OCI-LY3 (cell line): ENCODE results near the gene ATP4A.

Experiments used
- H2AFZ ChIP-seq: fragments of 200-600, 300-600 bp; shearing (Covaris generic); 2 replicates; pipeline ENCODE4 v1.6.0; 2014; ENCODE audit warnings: antibody characterized with exemption, low read depth, low read length
- H3K27ac ChIP-seq: fragments of 200-600, 300-600 bp; sonication (generic); 2 replicates; pipeline ENCODE4 v1.5.1; 2014; ENCODE audit warnings: mild to moderate bottlenecking, low read length, moderate library complexity, mixed read lengths
- H3K27me3 ChIP-seq: fragments of 200-600, 300-600 bp; sonication (generic); 2 replicates; pipeline ENCODE4 v1.6.1; 2014; ENCODE audit warnings: low read depth, low read length, mixed read lengths
- H3K36me3 ChIP-seq: fragments of 200-600, 300-600 bp; sonication (generic); replicated peaks from 2 replicates; pipeline ENCODE3; 2014; ENCODE audit warnings: low read depth, low read length, mixed read lengths
- H3K4me1 ChIP-seq: fragments of 300-600, 200-600 bp; sonication (generic); 2 replicates; pipeline ENCODE4 v1.6.1; 2014; ENCODE audit warnings: low read length, mixed read lengths
- H3K4me2 ChIP-seq: fragments of 200-600, 300-600 bp; sonication (generic); 2 replicates; pipeline ENCODE4 v1.6.1; 2014; ENCODE audit warnings: low read length, mixed read lengths
- H3K4me3 ChIP-seq: fragments of 300-600, 200-600 bp; sonication (generic); 2 replicates; pipeline ENCODE4 v1.5.1; 2014; ENCODE audit warnings: antibody characterized with exemption, mild to moderate bottlenecking, low read length, moderate library complexity
- H3K79me2 ChIP-seq: fragments of 300-600, 200-600 bp; shearing (Covaris generic); 2 replicates; pipeline ENCODE4 v1.6.1; 2014; ENCODE audit warnings: mild to moderate bottlenecking, low read length, mixed read lengths
- H3K9ac ChIP-seq: fragments of 300-600, 200-600 bp; shearing (Covaris generic); 2 replicates; pipeline ENCODE4 v1.6.0; 2014; ENCODE audit warnings: mild to moderate bottlenecking, low read length, moderate library complexity
- H3K9me3 ChIP-seq: fragments of 200-600, 300-600 bp; shearing (Covaris generic); 2 replicates; pipeline ENCODE4 v1.6.1; 2014; ENCODE audit warnings: low read length, mixed read lengths; ENCODE audit not compliant: insufficient read depth
- H4K20me1 ChIP-seq: fragments of 200-600, 300-600 bp; sonication (generic); 2 replicates; pipeline ENCODE4 v1.6.1; 2016; ENCODE audit warnings: low read length, mixed read lengths; ENCODE audit not compliant: insufficient read depth
- EZH2phosphoT487 ChIP-seq: fragments of 200-600 bp; shearing (Covaris generic); IDR thresholded peaks from 2 replicates; pipeline ENCODE4 v1.6.1; 2018; ENCODE audit warnings: antibody characterized with exemption, mixed run types, low read depth
- TF ChIP-seq, protein P1 (sequence below): fragments of 200-600, 300-600 bp; sonication (generic); IDR thresholded peaks from 2 replicates; pipeline ENCODE4 v1.5.1; 2014; ENCODE audit warnings: antibody characterized with exemption, low read length, low read depth

ATP4A gene

DNA sequence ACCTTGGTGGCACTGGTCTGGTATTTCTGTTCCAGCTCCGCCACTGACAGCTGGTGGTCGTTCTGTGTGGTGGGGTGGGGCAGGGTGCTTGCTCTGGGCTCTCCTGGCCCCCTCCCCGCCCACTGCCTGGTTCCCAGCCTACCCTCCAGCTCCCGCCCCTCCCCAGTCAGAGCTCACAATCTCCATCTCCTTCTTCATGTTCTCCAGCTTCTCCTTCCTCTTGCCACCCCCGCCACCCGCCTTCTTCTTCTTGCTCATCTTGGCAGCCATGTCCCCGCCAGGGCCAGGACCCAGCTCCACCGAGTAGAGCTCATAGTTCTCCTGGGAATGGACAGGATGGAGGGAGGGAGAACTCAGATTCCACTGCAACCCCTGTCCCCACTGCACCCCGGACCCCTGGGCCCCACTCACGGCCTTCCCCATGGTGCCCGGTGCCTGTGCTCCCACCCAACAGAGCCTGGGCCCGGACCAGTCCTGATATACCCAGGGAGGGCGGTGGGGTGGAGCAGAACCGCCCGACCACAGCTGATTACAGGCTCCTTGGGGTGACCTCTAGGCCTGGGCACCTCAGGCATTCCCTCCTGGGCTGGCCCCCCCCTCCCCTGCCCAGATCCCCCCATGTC lies at the start of gene ATP4A:
ATP4A (minus strand) TSS at position 452 of the 623 bp plus-strand sequence; CDS start at position 423, 29 bp downstream.
- peaks cover 14% of the 10 kb centered on the region for H3K4me1 ChIP-seq
- no peaks in the 10 kb centered on the region for H4K20me1 ChIP-seq
- no peak within 1 kb of the TSS for H2AFZ ChIP-seq
- TF ChIP-seq, protein P1, sequence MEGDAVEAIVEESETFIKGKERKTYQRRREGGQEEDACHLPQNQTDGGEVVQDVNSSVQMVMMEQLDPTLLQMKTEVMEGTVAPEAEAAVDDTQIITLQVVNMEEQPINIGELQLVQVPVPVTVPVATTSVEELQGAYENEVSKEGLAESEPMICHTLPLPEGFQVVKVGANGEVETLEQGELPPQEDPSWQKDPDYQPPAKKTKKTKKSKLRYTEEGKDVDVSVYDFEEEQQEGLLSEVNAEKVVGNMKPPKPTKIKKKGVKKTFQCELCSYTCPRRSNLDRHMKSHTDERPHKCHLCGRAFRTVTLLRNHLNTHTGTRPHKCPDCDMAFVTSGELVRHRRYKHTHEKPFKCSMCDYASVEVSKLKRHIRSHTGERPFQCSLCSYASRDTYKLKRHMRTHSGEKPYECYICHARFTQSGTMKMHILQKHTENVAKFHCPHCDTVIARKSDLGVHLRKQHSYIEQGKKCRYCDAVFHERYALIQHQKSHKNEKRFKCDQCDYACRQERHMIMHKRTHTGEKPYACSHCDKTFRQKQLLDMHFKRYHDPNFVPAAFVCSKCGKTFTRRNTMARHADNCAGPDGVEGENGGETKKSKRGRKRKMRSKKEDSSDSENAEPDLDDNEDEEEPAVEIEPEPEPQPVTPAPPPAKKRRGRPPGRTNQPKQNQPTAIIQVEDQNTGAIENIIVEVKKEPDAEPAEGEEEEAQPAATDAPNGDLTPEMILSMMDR, result no peak
- TF ChIP-seq EZH2phosphoT487, result no peak
- no peak within 1 kb of the TSS for H3K4me2 ChIP-seq
- H3K79me2 ChIP-seq, result no peaks in the 10 kb centered on the region
- H3K27me3 ChIP-seq, result peaks cover 33% of the 10 kb centered on the region
- H3K36me3 ChIP-seq, result no peaks in the 10 kb centered on the region
- no peaks in the 10 kb centered on the region for H3K9me3 ChIP-seq
- no peak within 1 kb of the TSS for H3K4me3 ChIP-seq
- no peak within 1 kb of the TSS for H3K9ac ChIP-seq
- no peak within 1 kb of the TSS for H3K27ac ChIP-seq

DNA sequence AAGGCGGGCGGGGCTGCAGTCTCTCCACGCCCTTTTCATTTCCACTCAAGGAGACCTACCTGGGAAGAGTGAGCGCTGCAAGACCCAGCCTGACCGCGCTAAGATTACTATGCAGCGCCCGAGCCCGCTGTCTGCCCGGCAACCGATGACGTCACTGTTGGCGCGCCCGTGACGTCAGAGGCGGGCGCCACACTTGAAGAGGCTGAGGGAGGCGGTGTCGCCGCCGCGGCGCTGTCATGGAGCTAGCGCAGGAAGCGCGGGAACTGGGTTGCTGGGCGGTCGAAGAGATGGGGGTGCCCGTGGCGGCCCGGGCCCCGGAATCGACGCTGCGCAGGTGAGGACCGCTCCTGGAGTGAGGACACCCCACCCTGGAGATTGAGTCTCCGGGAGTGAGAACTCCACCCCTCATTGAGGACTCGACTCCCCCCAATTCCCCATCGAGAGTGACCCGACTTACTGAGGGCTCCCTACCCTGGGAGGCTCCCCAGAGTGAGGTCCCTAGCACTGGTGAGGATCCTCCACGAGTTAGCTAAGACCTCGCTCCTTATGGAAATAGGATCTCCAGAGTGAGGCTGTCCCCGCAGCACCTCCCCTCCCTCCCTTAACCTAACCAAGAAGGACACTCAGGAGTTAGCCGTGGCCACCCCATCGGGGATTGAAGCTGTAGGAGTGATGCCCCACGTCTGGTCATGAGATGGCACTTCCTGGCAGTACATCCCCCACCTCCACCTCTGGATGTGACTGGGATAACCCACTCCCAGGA lies 49.3 kb upstream of the ATP4A start, which contains the start of gene HAUS5:
HAUS5 (plus strand) TSS at position 177 of the 763 bp plus-strand sequence; CDS start at position 237, 60 bp downstream.
- Histone ChIP-seq H3K9ac (peak within 1 kb of the TSS; percentile 83), H3K4me1 (peaks cover 29% of the 10 kb centered on the region), H3K36me3 (peaks cover 17% of the 10 kb centered on the region), H3K4me2 (peak within 1 kb of the TSS; percentile 83), H3K27me3 (no peaks in the 10 kb centered on the region), H3K4me3 (peak within 1 kb of the TSS; percentile 79), H2AFZ (peak within 1 kb of the TSS; percentile 65), H3K9me3 (no peaks in the 10 kb centered on the region), H3K27ac (peak within 1 kb of the TSS; percentile 9; the same call in 1 of the 2 replicates), H3K79me2 (peaks cover 10% of the 10 kb centered on the region; the same call in 1 of the 2 replicates), H4K20me1 (no peaks in the 10 kb centered on the region)
- no peak for TF ChIP-seq EZH2phosphoT487
- TF ChIP-seq, protein P1, result no peak

DNA sequence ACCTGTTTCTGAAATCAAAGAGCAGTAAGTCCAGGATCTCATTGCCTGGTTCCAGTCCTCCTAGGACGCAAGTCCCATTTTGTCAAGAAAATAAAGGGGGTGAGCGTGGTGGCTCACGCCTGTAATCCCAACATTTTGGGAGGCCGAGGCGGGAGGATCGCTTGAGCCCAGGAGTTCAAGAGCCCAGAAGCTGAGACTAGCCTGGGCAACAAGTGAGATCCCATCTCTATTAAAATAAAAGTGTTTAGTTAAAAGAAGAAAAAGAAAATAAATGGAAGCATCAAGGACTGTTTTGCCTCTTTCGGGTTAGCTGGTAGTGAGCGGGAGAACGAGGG lies 48.7 kb upstream of the ATP4A start:
- Histone ChIP-seq H4K20me1 (no peaks in the 10 kb centered on the region), H2AFZ (peak overlapping the region; percentile 65), H3K9ac (peak overlapping the region; percentile 47; the same call in 1 of the 2 replicates), H3K36me3 (peaks cover 12% of the 10 kb centered on the region), H3K9me3 (0 out of 2 replicates have a peak, but pooled peaks cover 4% of the 10 kb centered on the region), H3K4me2 (peak overlapping the region; percentile 83), H3K79me2 (peaks cover 10% of the 10 kb centered on the region; the same call in 1 of the 2 replicates), H3K4me1 (peaks cover 29% of the 10 kb centered on the region), H3K4me3 (peak overlapping the region; percentile 79), H3K27ac (no peak overlapping the region; the same call in 1 of the 2 replicates), H3K27me3 (no peaks in the 10 kb centered on the region)
- no peak for TF ChIP-seq EZH2phosphoT487
- TF ChIP-seq, protein P1, result no peak

DNA sequence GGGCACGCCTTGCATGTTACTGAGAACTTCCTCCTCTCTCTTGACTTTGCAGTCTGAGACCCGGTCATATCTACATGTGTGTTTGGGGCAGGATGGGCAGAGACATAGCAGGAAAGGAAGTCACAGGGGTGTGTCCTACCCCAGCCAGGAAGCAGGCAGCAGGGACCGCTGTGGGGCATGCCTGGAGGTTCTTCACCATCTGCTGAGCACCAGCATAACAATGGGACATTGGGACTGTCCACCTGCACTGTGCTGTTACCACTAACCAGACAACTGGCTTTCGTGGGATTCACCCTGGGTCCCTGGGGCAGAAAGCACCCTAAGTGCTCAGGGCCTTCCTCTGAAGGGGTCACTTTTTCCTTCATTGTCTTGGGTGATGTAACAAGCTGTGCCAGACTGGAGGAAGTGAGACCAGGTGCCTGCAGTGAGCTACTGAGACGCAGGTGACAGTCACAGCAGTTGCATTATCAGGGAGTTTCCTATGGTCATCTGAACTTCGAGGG lies 46.4 kb upstream of the ATP4A start:
- H3K9ac ChIP-seq, result peak overlapping the region; percentile 56; the same call in 1 of the 2 replicates
- H4K20me1 ChIP-seq, result no peaks in the 10 kb centered on the region
- H3K79me2 ChIP-seq, result peaks cover 10% of the 10 kb centered on the region; the same call in 1 of the 2 replicates
- no peaks in the 10 kb centered on the region for H3K27me3 ChIP-seq
- H3K27ac ChIP-seq, result peak overlapping the region; percentile 75
- H3K4me1 ChIP-seq, result peaks cover 29% of the 10 kb centered on the region
- peak overlapping the region; percentile 66 for H3K4me2 ChIP-seq
- TF ChIP-seq, protein P1, result no peak
- H3K9me3 ChIP-seq, result 0 out of 2 replicates have a peak, but pooled peaks cover 4% of the 10 kb centered on the region
- peaks cover 4% of the 10 kb centered on the region for H3K36me3 ChIP-seq
- peak overlapping the region; percentile 39 for H3K4me3 ChIP-seq
- H2AFZ ChIP-seq, result peak overlapping the region; percentile 87
